ENCODE measurements around the gene ATG7.
"Not testable (repeated sequence)": the region's sequence is repeated elsewhere in the genome, so short reads cannot be mapped to it uniquely, and the experiment has no call there.

Gene ATG7

GRCh38 chr3:11509173-11510000 is 237.2 kb downstream of the ATG7 start:
- DNase-seq (ENCODE audit: low read depth) = peak; percentile 90
- H3K4me3 ChIP-seq (ENCODE audit: low read length) = no peak overlapping the region
- peak; percentile 14 for TF ChIP-seq CTCF (conservative IDR thresholded peaks at IDR 0.05; ENCODE audit: low read depth, low read length)

- DNase-seq (ENCODE audit: low read depth) = no peak
- no peak for TF ChIP-seq CTCF (conservative IDR thresholded peaks at IDR 0.05; ENCODE audit: low read depth, low read length)
- no peak overlapping the region for H3K4me3 ChIP-seq (ENCODE audit: low read length)
These were observed 237.8 kb downstream of the ATG7 start for GRCh38 chr3:11510001-11510340.

- H3K4me3 ChIP-seq (ENCODE audit: low read length) = no peak overlapping the region
- DNase-seq (ENCODE audit: low read depth) = no peak
- TF ChIP-seq CTCF (conservative IDR thresholded peaks at IDR 0.05; ENCODE audit: low read depth, low read length) = no peak
These were observed 238.2 kb downstream of the ATG7 start for GRCh38 chr3:11510356-11510755.

GRCh38 chr3:11511606-11512005 is 239.4 kb downstream of the ATG7 start:
- not testable (repeated sequence) for H3K4me3 ChIP-seq (ENCODE audit: low read length); DNase-seq (ENCODE audit: low read depth)

GRCh38 chr3:11513125-11513816 is 241.1 kb downstream of the ATG7 start:
- H3K4me3 ChIP-seq (ENCODE audit: low read length); DNase-seq (ENCODE audit: low read depth): not testable (repeated sequence)

- no peak overlapping the region for H3K4me3 ChIP-seq (ENCODE audit: low read length)
- TF ChIP-seq CTCF (conservative IDR thresholded peaks at IDR 0.05; ENCODE audit: low read depth, low read length) = no peak
- no peak for DNase-seq (ENCODE audit: low read depth)
These were observed 241.6 kb downstream of the ATG7 start for GRCh38 chr3:11513817-11514135.

GRCh38 chr3:11514191-11514821 is 242.1 kb downstream of the ATG7 start:
- TF ChIP-seq CTCF (conservative IDR thresholded peaks at IDR 0.05; ENCODE audit: low read depth, low read length) = no peak
- DNase-seq (ENCODE audit: low read depth) = peak; percentile 85
- no peak overlapping the region for H3K4me3 ChIP-seq (ENCODE audit: low read length)

GRCh38 chr3:11517601-11518000 is 245.4 kb downstream of the ATG7 start:
- DNase-seq (ENCODE audit: low read depth) = no peak
- TF ChIP-seq CTCF (conservative IDR thresholded peaks at IDR 0.05; ENCODE audit: low read depth, low read length) = no peak
- no peak overlapping the region for H3K4me3 ChIP-seq (ENCODE audit: low read length)
